MG63 (cell line): ENCODE results near the gene BTN3A1. TPM values are rescaled to one million over a fixed set of nuclear protein-coding genes. Genes with fewer than 3 reads are reported as not detected.
"Not testable (repeated sequence)": the region's sequence is repeated elsewhere in the genome, so short reads cannot be mapped to it uniquely, and the experiment has no call there.

ENCODE experiments used
- DNase-seq: peaks from one replicate; pipeline ENCODE4 v3.0.0-alpha.2; 2020
- H3K27me3 ChIP-seq: fragments of 250-450 bp; sonication (Bioruptor Pico); 2 replicates; pipeline ENCODE4 v1.5.1; 2020; ENCODE audit warnings: mild to moderate bottlenecking, moderate library complexity
- H3K36me3 ChIP-seq: fragments of 250-450 bp; sonication (Bioruptor Pico); 2 replicates; pipeline ENCODE4 v1.5.1; 2020; ENCODE audit warnings: mild to moderate bottlenecking, moderate library complexity
- H3K4me3 ChIP-seq: fragments of 250-450 bp; sonication (Bioruptor Pico); 2 replicates; pipeline ENCODE4 v1.5.1; 2020; ENCODE audit warnings: mild to moderate bottlenecking, moderate library complexity
- H3K9me3 ChIP-seq: fragments of 250-450 bp; sonication (Bioruptor Pico); 2 replicates; pipeline ENCODE4 v1.5.1; 2020; ENCODE audit warnings: mild to moderate bottlenecking, moderate library complexity
- total RNA-seq: library from RNA; depleted of rRNA; stranded (reverse); fragments of >200 nt; shearing (Covaris generic); gene quantifications from 2 replicates; pipeline ENCODE4 v1.2.3, GENCODE V29; 2014; ENCODE audit warnings: low replicate concordance; rRNA removed

BTN3A1 gene
- total RNA-seq, 1 experiment from 2014 or later = 11.2 TPM

DNA sequence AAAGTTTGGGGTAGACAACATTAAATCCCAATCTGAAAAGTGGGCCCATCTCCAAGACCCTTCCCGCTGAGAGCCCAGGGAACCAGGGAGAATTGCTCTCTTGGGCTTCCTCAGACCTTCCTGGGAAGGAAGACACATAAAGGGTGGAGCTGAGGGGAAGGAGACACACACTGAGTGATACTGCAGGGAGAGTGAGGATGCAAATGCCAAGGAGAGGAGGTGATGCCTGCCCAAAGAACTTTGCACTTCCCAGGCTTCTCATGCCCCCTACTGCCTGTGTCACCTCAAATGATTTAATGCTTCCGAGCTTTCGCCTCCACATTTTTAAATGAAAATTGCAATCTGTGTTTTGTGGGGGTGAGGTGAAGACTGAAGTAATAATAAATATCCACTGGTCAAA, 48.2 kb downstream of the BTN3A1 start:
- H3K36me3 ChIP-seq = no peaks in the 10 kb centered on the region
- H3K4me3 ChIP-seq = no peak overlapping the region
- no peaks in the 10 kb centered on the region for H3K9me3 ChIP-seq
- DNase-seq = no peak
- H3K27me3 ChIP-seq = no peaks in the 10 kb centered on the region

DNA sequence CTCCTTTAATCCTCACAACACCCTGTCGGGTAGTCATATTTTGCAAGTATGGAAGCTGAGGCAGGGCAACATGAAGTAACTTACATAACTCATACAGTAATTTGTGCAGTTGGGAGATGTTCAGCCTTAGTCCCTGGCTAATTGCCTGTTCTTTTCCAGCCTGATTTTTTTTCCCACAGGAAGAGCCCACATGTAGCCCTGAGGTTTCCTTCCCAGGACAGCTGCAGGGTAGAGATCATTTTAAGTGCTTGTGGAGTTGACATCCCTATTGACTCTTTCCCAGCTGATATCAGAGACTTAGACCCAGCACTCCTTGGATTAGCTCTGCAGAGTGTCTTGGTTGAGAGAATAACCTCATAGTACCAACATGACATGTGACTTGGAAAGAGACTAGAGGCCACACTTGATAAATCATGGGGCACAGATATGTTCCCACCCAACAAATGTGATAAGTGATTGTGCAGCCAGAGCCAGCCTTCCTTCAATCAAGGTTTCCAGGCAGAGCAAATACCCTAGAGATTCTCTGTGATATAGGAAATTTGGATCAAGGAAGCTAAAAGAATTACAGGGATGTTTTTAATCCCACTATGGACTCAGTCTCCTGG, 50.7 kb downstream of the BTN3A1 start:
- no peak for DNase-seq
- Histone ChIP-seq H3K4me3 (no peak overlapping the region), H3K9me3 (no peaks in the 10 kb centered on the region), H3K36me3 (no peaks in the 10 kb centered on the region), H3K27me3 (no peaks in the 10 kb centered on the region)

- DNase-seq = no peak
- H3K4me3 ChIP-seq = no peak overlapping the region
- no peaks in the 10 kb centered on the region for H3K27me3 ChIP-seq
- H3K36me3 ChIP-seq = peaks cover 4% of the 10 kb centered on the region; the same call in 1 of the 2 replicates
- H3K9me3 ChIP-seq = no peaks in the 10 kb centered on the region
Observed at GRCh38 chr6:26454631-26455030, 52.6 kb downstream of the BTN3A1 start.

DNA sequence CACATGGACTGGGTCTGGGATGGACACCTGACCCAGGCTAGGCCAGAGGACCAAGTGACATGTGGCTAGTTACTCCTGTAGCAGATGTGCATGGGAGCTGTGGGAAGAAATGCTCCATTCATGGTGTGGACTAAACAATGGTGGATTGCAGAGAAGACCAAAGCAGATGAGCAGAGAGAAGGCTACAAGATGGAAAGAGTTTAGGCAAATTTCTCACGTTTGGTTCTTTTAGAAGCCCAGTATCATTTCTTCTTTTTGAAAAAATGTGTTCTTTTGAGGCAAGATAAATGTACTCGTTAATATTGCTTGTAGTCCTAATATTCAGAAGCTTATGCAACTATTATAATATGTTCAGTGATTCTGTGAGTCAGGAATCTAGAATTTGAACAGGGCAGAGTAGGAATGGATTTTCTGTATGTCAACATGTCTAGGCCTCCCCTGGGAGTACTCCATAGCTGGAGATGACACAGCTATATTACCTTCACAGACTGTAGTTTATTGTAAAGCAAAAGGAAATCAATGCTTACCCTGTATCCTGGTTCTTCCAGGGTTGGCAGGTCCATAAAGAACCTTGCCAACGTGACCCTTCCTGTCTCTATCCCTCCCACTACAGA, 53.4 kb downstream of the BTN3A1 start:
- DNase-seq = no peak
- H3K27me3 ChIP-seq = no peaks in the 10 kb centered on the region
- no peaks in the 10 kb centered on the region for H3K9me3 ChIP-seq

DNA sequence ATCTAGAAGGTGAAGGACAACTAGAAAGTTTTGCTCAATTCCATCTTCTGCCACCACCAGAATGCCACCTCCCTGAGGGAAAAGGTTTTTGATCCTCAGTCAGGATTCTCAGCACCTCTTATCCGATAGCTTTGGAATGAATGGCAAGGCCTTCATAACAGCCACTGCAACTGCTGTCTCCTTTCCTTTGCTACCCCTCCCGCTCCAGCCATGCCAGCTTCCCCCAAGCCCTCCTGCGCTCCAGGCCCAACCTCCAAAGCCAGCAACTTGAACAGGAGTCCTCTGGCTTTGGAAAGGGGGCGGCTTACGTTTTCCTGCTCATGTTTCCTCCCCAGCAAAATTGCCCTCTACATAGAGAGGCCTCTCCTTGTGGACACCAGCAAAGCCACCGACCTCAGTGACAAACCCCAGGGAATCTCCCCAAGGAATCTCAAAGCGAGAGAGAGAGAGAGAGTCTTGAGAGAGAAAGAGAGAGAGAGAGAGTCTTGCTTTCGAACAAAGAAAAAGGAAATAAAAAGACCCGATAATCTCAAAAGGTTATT, 55.3 kb downstream of the BTN3A1 start:
- Histone ChIP-seq H3K36me3 (peaks cover 12% of the 10 kb centered on the region), H3K4me3 (peak overlapping the region; percentile 92), H3K9me3 (no peaks in the 10 kb centered on the region), H3K27me3 (no peaks in the 10 kb centered on the region)
- peak; percentile 26 for DNase-seq

More for the DNA sequence above, 53.4 kb downstream of the BTN3A1 start:
- H3K36me3 ChIP-seq = peaks cover 8% of the 10 kb centered on the region
- no peak overlapping the region for H3K4me3 ChIP-seq

GRCh38 chr6:26457806-26458688, 56.0 kb downstream of the BTN3A1 start, which contains the start of gene BTN2A1:
Gene BTN2A1 (plus strand): TSS chr6:26457955. CDS start chr6:26458637, 682 bp downstream.
- no peaks in the 10 kb centered on the region for H3K27me3 ChIP-seq
- peaks cover 12% of the 10 kb centered on the region for H3K36me3 ChIP-seq
- peak; percentile 70 for DNase-seq
- no peaks in the 10 kb centered on the region for H3K9me3 ChIP-seq
- H3K4me3 ChIP-seq = peak within 1 kb of the TSS; percentile 92

GRCh38 chr6:26459023-26459810, 57.1 kb downstream of the BTN3A1 start:
- H3K4me3 ChIP-seq = peak overlapping the region; percentile 92
- H3K9me3 ChIP-seq = no peaks in the 10 kb centered on the region
- H3K27me3 ChIP-seq = no peaks in the 10 kb centered on the region
- no peak for DNase-seq
- H3K36me3 ChIP-seq = peaks cover 12% of the 10 kb centered on the region

DNA sequence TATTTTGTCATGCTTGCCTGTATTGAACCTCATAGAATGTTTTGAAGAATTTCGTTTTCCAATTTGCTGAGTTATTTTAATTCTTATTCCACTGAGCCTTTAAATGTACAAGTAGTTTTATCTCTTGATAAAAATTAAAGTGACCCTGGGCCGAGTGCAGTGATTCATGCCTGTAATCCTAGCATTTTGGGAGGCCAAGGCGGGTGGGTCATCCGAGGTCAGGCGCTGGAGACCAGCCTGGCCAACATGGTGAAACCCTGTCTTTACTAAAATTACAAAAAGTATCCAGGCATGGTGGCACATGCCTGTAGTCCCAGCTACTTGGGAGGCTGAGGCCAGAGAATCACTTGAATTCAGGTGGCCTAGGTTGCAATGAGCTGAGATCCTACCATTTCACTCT, 59.3 kb downstream of the BTN3A1 start:
- peaks cover 24% of the 10 kb centered on the region for H3K36me3 ChIP-seq
- not testable (repeated sequence) for DNase-seq, H3K9me3 ChIP-seq, H3K4me3 ChIP-seq, H3K27me3 ChIP-seq

DNA sequence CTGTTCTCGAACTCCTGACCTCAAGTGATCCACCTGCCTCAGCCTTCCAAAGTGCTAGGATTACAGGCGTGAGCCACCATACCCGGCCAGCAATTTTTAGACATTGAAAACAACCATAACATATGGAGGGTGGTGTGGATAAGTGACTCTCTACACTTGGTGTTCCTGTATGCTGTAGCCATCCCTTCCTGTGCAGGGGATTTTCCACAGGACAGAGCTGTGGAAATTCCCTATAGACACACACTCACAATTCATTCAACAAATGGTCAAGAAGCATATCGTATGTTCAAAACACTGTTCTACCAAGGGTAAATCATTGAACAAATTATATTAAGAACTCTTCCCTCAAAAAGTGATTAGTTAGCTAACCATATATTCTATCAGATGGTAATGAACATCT, 61.9 kb downstream of the BTN3A1 start:
- no peak for DNase-seq
- Histone ChIP-seq H3K36me3 (peaks cover 27% of the 10 kb centered on the region), H3K27me3 (no peaks in the 10 kb centered on the region), H3K4me3 (no peak overlapping the region), H3K9me3 (no peaks in the 10 kb centered on the region)

DNA sequence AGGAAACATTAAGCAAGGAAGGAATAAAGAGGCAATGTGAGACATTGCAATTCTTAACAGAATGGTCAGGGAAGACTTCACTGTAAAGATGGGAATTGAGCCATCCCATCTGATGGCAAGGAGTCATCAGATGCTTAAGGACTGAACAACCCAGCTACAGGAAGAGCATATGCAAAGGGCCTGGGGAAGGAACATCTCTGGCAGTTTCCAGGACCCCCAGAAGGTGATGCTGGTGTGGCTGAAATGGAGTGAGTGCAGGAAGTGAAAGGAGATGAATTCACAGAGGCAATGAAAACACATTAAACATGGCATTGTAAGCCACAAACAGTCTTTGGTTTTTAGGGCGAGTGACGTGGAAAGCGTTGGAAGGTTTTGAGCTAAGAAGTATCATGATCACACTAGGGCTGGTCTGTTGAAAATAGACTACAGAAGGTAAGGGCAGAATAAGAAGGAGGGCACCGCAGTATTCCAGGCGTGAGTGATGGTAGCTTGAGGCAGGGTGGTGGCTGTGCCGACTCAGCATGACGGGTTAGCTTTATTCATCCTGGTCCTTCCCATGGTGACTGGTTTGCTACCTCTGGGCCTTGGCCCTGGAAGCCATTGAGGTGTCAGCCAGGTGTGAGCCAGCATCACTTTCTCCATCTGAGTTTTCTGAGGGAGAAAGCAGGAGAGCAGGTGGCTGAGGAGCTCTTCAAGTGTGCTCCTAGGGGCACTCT, 62.5 kb downstream of the BTN3A1 start:
- peaks cover 29% of the 10 kb centered on the region for H3K36me3 ChIP-seq

More for the DNA sequence above, 62.5 kb downstream of the BTN3A1 start:
- Histone ChIP-seq H3K9me3 (no peaks in the 10 kb centered on the region), H3K4me3 (no peak overlapping the region), H3K27me3 (no peaks in the 10 kb centered on the region)
- DNase-seq = no peak

Other genes starting within 250 kb of the BTN3A1 start
- 0.99 and 2.1 TPM in 2 replicates for gene BTN3A2, start 37.1 kb upstream of the BTN3A1 start, total RNA-seq
- gene BTN2A2, start 19.2 kb upstream of the BTN3A1 start, total RNA-seq = 3.2 and 3.8 TPM in 2 replicates
- 7.5 and 16.1 TPM in 2 replicates for gene BTN3A3, start 38.2 kb downstream of the BTN3A1 start, total RNA-seq
- gene BTN2A1, start 55.7 kb downstream of the BTN3A1 start, total RNA-seq = 2.9 and 6.6 TPM in 2 replicates
- not detected in 2 replicates for gene BTN1A1, start 98.0 kb downstream of the BTN3A1 start, total RNA-seq
- 70.7 and 71.8 TPM in 2 replicates for gene HMGN4, start 136.1 kb downstream of the BTN3A1 start, total RNA-seq
- gene ABT1, start 194.7 kb downstream of the BTN3A1 start, total RNA-seq = 21.8 and 22.6 TPM in 2 replicates